ENCODE results near the gene BCAS3.

The BCAS3 gene

GRCh38 chr17:61405686-61406536 lies 728.3 kb downstream of the BCAS3 start:
- Histone ChIP-seq H3K9ac (ENCODE audit: low read length) (no peak overlapping the region), H3K9me3 (ENCODE audit: insufficient read depth, low read length) (no peaks in the 10 kb centered on the region), H3K4me2 (ENCODE audit: low read length) (no peak overlapping the region), H3K79me2 (ENCODE audit: low read length) (no peaks in the 10 kb centered on the region), H2AFZ (ENCODE audit: low read depth, low read length) (no peak overlapping the region), H4K20me1 (ENCODE audit: insufficient read depth, low read length) (no peaks in the 10 kb centered on the region), H3K4me3 (ENCODE audit: low read length) (no peak overlapping the region), H3K36me3 (replicated peaks; ENCODE audit: low read depth, low read length) (no peaks in the 10 kb centered on the region), H3K27me3 (ENCODE audit: low read depth, low read length) (no peaks in the 10 kb centered on the region), H3K4me1 (ENCODE audit: low read length) (no peaks in the 10 kb centered on the region), H3K27ac (ENCODE audit: low read length) (no peak overlapping the region)
- no peak for TF ChIP-seq CTCF (IDR thresholded peaks at IDR 0.05; ENCODE audit: low read depth, low read length)
- no peak for TF ChIP-seq EZH2phosphoT487 (IDR thresholded peaks at IDR 0.05; ENCODE audit: low read depth)

- Histone ChIP-seq H3K9me3 (ENCODE audit: insufficient read depth, low read length) (no peaks in the 10 kb centered on the region), H2AFZ (ENCODE audit: low read depth, low read length) (no peak overlapping the region), H3K79me2 (ENCODE audit: low read length) (no peaks in the 10 kb centered on the region), H3K9ac (ENCODE audit: low read length) (no peak overlapping the region), H3K4me2 (ENCODE audit: low read length) (no peak overlapping the region), H3K4me1 (ENCODE audit: low read length) (no peaks in the 10 kb centered on the region), H3K4me3 (ENCODE audit: low read length) (no peak overlapping the region), H3K27me3 (ENCODE audit: low read depth, low read length) (no peaks in the 10 kb centered on the region; the same call in 1 of the 2 replicates), H3K36me3 (replicated peaks; ENCODE audit: low read depth, low read length) (no peaks in the 10 kb centered on the region), H4K20me1 (ENCODE audit: insufficient read depth, low read length) (no peaks in the 10 kb centered on the region), H3K27ac (ENCODE audit: low read length) (no peak overlapping the region)
- TF ChIP-seq EZH2phosphoT487 (IDR thresholded peaks at IDR 0.05; ENCODE audit: low read depth) (no peak), CTCF (IDR thresholded peaks at IDR 0.05; ENCODE audit: low read depth, low read length) (no peak)
These were observed 728.8 kb downstream of the BCAS3 start for GRCh38 chr17:61406537-61406845.

- Histone ChIP-seq H3K4me3 (ENCODE audit: low read length) (no peak overlapping the region), H3K4me2 (ENCODE audit: low read length) (no peak overlapping the region), H4K20me1 (ENCODE audit: insufficient read depth, low read length) (no peaks in the 10 kb centered on the region)
These were observed 729.6 kb downstream of the BCAS3 start for GRCh38 chr17:61406971-61407911.

More at GRCh38 chr17:61406971-61407911, 729.6 kb downstream of the BCAS3 start:
- Histone ChIP-seq H3K27ac (ENCODE audit: low read length) (no peak overlapping the region), H3K4me1 (ENCODE audit: low read length) (no peaks in the 10 kb centered on the region), H3K79me2 (ENCODE audit: low read length) (no peaks in the 10 kb centered on the region), H2AFZ (ENCODE audit: low read depth, low read length) (no peak overlapping the region), H3K27me3 (ENCODE audit: low read depth, low read length) (peaks cover 6% of the 10 kb centered on the region; the same call in 1 of the 2 replicates), H3K9me3 (ENCODE audit: insufficient read depth, low read length) (no peaks in the 10 kb centered on the region), H3K9ac (ENCODE audit: low read length) (no peak overlapping the region), H3K36me3 (replicated peaks; ENCODE audit: low read depth, low read length) (no peaks in the 10 kb centered on the region)
- TF ChIP-seq EZH2phosphoT487 (IDR thresholded peaks at IDR 0.05; ENCODE audit: low read depth) (no peak), CTCF (IDR thresholded peaks at IDR 0.05; ENCODE audit: low read depth, low read length) (no peak)

Data from OCI-LY3 (cell line).